Fibroblast of skin of right quadriceps (primary cell): ENCODE results near the gene ALMS1.
"Not testable (repeated sequence)": the region's sequence is repeated elsewhere in the genome, so short reads cannot be mapped to it uniquely, and the experiment has no call there.

Source experiments
- DNase-seq: peaks from one replicate; pipeline ENCODE4 v3.0.0-alpha.2; 2013

The ALMS1 gene

DNA sequence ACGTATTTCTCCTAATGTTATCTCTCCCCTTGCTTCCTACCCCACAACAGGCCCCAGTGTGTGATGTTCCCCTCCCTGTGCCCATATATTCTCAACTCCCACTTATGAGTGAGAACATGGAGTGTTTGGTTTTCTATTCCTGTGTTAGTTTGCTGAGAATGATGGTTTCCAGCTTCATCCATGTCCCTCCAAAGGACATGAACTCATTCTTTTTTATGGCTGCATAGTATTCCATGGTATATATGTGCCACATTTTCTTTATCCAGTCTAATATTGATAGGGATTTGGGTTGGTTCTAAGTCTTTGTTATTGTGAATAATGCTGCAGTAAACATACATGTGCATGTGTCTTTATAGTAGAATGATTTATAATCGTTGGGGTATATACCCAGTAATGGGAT is 119.2 kb downstream of the ALMS1 start:
- DNase-seq = not testable (repeated sequence)

DNA sequence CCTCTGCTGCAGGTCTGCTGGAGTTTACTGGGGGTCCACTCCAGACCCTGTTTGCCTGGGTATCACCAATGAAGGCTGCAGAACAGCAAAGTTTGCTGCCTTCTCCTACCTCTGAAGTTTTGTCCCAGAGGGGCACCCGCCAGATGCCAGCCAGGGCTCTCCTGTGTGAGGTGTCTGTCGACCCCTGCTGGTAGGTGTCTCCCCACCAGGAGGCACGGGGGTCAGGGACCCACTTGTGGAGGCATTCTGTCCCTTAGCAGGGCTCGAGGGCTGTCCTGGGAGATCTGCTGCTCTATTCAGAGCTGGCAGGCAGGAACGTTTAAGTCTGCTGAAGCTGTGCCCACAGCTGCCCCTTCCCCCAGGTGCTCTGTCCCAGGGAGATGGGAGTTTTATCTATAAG is 124.8 kb downstream of the ALMS1 start:
- not testable (repeated sequence) for DNase-seq

DNA sequence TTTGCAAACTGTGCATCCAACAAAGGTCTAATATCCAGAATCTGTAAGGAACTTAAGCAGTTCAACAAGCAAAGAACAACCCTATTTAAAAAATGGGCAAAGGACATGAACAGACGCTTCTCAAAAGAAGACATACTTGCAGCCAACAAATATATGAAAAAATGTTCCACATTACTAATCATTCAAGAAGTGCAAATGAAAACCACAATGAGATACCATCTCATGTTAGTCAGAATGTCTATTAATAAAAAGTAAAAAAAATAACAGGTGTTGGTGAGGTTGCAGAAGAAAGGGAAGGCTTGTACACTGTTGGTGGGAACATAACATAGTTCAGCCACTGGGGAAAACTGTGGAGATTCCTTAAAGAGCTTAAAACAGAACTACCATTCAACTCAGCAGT is 130.4 kb downstream of the ALMS1 start:
- DNase-seq = peak; percentile 1

DNA sequence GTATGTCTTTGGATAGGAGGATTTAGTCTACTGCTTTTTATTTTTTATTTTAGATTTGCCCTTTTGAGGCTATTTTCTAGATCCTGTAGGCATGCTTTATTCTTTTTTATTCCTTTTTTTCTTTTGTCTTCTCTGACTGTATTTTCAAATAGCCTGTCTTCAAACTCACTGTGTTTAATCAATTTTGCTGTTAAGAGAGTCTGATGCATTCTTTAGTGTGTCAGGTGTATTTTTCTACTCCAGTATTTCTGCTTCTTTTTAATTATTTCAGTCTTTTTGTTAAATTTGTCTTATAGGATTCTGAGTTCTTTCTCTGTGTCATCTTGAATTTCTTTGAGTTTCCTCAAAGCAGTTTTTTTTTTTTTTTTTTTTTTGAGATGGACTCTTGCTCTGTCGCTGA is 143.1 kb downstream of the ALMS1 start:
- DNase-seq = no peak

DNA sequence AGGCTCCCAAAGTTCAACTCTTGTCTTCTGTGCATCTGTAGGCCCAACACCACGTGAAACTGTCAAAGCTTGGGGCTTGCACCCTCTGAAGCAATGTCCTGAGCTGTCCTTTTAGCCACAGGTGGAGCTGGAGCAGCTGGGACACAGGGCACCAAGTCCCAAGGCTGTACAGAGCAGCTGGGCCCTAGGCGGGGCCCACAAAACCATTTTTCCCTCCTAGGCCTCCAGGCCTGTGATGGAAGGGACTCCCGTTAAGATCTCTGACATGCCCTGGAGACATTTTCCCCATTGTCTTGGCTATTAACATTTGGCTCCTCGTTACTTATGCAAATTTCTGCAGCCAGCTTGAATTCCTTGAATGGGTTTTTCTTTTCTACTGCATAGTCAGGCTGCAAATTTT is 145.1 kb downstream of the ALMS1 start:
- not testable (repeated sequence) for DNase-seq

DNA sequence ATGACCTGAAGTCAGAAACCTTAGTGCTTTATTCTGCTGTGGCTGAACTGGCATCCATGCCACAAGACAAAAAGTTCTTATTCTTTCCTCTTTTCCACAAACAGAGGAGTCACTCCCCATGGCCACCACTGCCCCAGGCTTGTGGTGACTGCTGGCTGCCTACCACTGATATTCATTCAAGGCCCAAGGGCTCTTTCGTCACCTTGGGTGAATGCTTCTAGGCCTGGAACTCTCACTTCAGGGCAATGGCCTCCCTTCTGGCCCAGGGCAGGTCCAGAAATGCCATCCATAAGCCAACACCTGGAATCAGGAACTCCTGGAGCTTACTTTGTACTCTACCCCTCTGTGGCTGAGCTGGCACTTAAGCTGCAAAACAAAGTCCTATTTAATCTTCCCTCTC is 146.7 kb downstream of the ALMS1 start:
- DNase-seq = no peak

DNA sequence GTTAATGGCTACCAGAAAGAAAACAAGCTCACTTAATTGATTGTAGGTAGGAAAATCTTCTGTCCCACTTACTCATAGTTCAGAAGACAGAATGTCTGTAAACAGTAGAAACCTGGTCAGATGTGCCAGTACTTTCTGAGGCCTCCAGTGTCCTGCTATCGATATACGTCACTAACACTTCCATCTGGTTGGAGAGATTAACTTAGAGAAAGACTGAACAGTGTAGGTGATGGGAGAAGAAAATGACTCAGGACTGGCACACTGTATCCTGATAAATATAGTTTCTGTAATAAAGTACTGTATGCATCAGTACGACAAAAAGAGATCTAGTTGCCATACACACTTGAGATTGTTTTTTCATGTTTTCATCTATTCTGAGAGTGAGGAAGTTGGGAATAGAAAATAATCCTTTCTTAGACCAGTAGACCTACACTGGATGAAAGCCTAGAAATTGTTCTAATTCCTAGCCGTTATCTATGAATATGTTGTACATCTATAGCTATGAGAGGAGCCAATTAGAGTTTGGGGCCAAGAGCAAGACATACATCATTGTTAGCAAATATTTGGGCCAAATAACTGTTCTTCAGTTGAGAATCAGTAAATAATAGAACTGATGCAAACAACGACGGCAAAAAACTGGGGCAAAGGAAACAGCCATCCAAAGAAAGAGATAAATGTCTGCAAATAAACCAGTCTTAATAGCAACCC is 150.7 kb downstream of the ALMS1 start:
- DNase-seq = no peak

DNA sequence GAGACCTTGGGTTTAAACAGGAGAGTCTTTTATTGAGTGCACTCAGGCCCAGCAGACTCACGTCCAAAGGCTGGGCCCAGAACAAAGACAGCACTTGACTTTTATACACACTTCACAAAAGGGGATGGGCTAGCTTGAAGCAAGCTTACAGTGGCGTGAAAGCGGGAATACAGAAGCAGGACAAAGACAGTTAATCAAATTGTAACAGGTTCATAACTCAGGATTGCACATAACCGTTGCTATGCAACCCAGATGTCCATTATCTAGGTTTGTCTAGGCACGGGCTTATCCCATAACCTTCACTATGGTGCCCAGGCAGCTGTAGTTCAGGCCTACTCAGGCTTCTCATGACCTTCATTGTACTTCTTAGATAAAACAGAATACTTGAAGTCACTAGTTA is 175.2 kb downstream of the ALMS1 start:
- DNase-seq = not testable (repeated sequence)

DNA sequence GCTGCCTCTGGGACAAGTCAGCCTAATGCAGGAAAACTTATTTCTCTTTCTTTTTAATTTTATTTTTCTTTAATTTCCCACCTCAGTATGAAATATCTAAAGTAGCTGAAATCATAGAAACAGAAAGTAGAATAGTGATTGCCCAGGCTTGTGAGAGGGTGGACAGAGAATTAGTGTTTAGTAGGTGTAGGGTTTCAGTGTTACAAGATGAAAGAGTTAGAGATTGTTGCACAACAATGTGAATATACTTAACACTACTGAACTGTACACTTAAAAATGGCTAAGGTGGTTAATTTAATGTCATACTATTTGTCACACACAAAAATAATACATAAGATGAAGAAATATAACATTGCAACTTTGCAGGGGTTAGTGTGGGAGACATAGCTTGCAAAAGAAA is 175.8 kb downstream of the ALMS1 start:
- DNase-seq = no peak

DNA sequence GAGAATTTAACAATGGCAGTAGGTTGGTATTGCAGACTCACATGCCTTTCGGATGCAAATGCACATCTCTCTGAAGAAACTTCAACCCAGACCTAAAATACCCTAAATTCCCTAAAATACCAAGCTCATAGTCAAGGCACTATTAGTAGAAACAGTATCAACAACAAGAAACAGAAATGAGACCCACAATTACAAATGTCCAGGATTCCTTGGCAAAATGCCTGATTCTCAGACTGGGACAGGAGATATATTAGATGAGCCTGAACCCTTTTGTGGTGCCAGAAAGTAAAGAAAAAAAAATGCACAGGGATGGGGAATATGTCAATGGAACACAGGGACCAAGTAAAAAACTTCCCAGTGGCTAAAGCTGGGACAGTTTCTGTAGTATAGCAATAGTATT is 179.3 kb downstream of the ALMS1 start:
- DNase-seq = no peak

DNA sequence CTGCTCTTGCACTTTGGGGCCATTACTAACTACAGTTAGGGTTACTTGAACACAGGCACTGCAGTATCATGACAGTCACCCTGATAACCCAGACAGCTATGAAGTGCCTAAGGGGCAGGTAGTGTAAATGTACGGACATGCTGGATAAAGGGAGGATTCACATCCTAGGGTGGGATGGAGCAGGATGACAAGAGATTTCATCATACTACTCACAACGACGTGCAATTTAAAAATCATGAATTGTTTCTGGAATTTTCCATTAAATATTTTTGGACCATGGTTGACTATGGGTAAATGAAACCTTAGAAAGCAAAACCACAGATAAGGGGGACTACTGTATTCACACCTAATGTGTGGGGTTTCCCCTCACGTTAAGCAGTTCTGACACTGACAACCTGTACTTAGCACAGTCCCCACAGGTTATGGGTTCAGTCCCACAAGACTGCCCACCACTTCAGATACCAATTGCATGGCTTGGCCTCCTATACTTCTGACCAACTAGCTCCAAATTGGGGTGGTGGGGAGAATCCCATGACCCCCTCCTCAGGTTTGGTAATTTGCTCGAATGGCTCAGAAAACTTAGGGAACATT is 180.7 kb downstream of the ALMS1 start:
- DNase-seq = no peak

DNA sequence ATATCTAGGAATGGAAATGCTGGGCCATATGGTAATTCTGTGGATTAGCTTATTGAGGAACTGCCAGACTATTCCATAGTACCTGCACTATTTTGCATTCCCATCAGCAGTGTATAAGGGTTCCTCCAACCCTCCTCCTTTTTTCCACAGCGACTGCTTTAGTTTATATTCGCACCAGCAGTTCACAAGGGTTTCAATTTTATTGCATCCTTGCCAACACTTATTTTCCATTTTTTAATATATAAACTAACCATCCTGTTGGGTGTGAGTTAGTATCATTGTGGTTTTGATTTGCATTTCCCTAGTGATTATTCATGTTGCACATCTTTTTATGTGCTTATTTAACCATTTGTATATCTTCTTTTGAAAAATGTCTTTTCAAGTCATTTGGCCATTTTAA is 189.6 kb downstream of the ALMS1 start:
- DNase-seq = no peak

DNA sequence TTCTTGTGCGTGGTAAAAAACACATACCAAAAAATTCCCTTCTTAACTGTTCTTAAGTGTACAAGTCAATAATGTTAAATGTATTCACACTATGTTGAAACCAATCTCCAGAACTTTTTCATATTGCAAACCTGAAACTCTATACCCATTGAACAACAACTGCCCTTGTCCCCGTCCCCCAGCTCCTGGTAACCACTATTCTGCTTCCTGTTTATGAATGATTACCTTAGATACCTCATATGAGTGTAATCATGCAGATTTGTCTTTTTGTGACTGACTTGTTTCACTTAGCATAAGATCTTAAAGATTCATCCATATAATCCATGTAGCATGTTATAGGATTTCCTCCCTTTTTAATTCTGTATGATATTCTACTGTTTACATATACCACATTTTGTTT is 196.7 kb downstream of the ALMS1 start:
- DNase-seq = no peak

DNA sequence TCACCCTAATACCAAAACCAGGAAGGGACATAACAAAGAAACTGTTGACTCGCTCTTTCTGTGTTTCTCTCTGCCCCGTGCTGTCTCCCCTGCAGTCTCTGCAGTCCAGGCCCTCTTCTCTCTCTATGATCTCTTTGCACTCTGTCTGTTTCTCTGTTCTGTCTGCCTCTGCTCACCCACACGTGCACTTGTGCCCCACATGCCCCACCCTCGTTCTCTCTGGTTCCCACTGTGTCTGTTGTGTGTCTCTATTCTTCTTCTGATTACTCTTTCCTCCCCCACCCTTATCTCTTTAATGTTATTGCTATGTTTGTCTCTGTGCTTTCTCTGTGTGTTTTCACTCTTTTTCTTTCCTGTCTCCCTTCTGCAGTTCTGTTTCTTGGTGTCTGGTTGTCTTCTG is 202.5 kb downstream of the ALMS1 start:
- no peak for DNase-seq

DNA sequence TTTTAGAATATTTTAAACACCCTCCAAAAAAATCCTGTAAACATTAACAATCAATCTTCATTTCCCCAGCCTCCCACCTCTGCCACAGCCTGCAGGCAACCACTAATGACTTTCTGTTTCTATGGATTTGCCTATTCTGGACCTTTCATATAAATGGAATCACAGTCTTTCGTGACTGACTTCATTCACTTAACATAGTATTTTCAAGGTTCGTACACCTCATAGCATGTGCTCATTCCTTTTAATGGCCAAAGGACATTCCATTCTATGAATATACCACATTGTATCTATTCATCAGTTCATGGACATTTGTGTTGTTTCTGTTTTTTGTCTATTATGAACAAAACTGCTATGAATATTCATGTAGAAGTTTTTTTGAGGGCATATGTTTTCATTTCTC is 208.0 kb downstream of the ALMS1 start:
- no peak for DNase-seq

DNA sequence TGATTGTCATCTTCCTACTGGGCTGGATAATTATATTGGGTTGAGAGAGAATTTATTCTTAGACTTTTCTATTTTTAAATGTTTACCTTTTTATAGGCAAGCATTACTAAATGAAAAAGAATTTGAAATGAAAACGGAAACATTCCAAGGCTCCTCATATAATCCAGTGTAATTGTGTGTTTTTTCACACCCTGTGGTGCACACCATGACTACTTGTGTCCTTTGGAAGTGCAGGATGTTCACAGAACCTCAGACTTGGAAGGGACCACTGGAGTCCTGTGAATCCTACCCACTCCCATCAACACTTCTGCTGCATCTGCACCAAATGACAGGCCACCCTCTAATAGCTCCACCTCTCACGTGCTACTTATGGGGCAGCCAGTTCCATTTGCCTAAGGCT is 208.6 kb downstream of the ALMS1 start:
- peak; percentile 14 for DNase-seq

DNA sequence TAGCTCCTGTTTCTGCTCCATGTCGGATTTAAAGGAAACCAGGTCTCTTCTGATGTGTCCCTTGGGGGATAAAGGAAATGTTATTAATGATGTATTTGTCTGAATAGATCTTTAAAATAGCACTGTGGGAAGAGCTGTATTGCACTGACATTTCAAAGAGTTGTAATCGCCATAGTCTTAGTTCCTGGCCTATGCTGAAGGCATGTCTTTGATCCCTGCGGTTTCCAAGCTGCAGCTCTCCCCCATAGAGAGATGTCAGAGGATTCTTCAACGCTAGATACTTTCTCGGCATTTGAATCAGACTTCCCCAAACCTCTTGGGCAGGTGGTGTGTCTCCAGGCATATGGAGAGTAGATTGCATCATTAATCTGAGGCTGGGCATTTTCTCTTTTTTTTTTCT is 216.1 kb downstream of the ALMS1 start:
- DNase-seq = no peak

DNA sequence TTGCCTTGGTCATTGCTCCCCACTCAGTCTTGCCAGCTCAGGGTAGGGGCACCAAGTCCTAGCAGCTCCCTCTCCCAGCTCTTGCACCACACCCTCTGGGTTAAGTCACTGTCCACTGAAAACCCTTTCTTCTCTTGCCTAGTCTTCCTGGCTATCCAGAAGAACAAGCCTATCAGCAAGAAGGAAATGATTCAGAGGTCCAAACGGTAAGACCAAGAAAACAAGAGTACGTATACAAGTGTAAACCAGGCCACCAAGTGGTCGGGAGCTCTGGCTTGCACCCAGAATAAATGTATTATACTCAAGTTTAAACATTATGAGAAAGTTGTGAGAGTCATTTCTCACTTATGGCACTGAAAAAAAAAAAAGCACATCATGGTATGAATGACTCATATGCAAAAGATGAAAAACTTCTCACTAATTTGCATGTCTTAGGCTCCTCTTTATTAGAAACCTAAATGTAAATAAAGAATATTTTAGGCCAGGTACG is 217.5 kb downstream of the ALMS1 start:
- peak; percentile 67 for DNase-seq

DNA sequence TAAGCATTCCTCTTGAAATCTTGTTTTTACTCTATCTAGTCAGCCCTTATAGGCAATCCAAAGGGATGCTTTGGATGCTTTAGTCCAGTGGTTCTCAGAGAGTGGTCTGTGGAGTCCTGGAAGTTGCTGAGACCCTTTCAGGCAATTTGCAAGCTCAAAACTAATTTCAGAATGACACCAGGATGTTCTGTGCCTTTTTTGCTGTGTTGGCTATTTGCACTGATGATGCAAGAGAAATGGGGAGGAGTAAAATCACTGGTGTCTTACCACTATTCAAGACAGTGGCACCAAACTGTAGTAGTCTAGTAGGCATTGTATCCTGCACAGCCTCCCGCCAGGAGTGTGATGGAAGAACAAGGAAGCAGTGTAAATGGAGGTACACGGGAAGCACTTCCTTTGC is 219.0 kb downstream of the ALMS1 start:
- not testable (repeated sequence) for DNase-seq

DNA sequence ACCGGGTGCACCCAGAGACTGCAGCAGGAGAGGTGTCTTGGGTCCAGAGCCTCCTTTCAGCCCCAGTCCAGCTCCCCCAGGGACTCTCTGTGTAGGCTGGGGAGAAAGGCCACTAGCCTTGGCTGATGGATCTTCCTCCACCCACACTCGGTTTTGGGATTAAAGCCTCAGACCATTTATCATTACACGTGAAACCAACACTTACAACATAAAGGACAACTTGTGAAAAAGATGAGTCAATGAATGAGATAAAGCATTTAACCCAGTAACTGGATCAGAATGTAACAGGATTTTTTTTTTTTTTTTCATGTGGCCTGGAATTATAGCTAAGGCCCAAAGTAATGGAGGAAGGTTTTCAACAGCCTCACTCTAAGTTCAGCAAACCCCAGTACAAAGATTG is 224.5 kb downstream of the ALMS1 start:
- no peak for DNase-seq

DNA sequence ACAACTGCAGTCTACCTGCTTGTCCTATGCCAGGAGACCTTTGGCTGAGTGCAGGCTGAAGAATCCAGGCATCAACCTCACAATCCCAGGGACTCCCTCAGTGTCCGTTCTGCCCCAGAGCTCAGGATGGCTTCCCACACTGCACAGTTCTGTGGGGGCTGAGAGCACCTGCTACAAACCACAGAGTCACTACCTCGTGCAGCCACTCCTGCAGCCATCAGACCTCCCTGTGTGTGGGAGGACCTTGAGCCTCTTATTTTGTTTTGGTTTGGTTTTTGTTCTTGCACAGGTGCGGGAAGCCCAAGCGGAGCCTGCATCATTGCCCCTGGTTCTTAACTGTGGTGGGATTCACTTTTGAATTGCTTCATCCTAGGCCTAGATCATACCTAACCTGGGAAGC is 225.6 kb downstream of the ALMS1 start:
- no peak for DNase-seq

DNA sequence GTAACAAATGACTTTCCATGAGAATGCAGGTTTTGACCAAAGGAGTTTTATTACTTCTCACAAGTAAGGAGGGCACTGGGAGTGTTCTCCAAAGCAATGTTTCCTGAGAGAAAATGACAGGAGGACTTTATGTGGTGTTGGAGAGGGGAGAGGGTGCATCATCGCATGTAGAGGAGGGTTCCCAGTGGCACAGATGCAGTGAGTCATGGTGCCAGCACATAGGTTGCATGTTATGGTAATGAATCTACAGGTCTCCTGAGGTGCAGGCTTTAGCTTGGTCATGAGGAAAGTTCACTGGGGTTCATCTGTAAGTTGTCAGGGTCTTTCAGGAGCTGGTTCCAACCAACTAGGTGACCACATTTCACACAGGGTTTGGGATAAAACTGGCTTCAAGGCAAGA is 226.2 kb downstream of the ALMS1 start:
- DNase-seq = peak; percentile 14

DNA sequence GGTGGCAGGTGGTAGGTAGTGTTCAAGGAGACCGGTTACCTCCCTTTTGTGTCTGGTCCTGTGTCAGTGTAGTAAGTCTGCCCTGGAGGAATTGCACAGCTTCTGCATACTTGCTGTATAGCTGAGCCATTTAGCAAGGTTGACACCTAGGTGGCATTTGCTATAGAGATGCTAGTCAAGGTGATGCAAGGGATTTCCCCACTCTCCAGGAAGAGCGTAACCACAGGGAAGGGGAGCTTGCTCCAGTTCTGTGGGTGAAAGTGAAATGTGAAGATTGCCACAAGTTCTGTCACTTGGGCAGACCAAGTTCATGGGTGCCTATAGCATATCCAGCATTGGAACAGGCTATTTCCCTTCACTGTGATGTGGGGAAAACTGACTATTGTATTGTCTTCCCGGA is 228.5 kb downstream of the ALMS1 start:
- no peak for DNase-seq

DNA sequence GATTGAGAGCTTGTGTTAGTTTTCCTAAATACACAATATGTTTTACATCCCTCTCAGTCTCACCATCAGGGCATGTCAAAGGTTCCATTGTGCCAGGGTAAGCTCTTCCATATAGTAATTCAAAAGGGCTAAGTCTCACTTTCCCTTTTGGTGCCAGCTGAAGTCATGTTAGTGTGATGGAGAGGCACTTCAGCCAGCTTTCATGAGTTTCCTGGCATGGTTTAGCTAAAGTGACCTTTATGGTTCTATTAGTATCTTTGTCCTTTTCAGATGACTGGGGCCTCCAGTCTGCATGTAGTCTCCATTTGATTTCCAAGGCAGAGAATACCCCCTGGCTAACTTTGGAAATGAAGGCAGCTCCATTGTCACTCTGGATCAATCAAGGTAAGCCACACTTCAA is 229.4 kb downstream of the ALMS1 start:
- no peak for DNase-seq

DNA sequence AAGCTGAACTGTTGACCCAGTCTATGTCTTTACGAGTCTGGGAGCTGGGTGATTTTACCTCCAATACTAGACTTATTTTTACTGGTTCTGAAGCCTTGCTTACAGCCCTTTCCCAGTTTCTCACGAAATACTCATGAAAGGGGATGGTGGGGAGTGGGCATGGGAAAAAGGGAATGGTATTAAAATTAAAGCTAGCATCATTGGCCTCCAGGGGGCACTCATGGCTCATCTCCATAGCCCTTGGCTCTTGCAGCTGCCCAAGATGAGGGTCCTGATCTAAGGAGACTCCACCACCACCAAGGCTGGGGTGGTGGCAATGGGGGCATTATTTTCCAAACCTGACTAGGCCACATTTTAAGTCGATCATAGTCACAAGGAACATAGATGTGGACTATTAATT is 234.3 kb downstream of the ALMS1 start:
- DNase-seq = not testable (repeated sequence)
